GM23248 (cell line): ENCODE data around the gene DRC1.

ENCODE experiments used
- EZH2 ChIP-seq: fragments of 200-600 bp; sonication (generic); IDR thresholded peaks from 2 replicates; pipeline ENCODE4 v1.6.1; 2018; ENCODE audit warnings: antibody characterized with exemption, mild to moderate bottlenecking; ENCODE audit not compliant: insufficient read depth, poor library complexity, severe bottlenecking
- EZH2phosphoT487 ChIP-seq: fragments of 200-600 bp; sonication (generic); IDR thresholded peaks from 2 replicates; pipeline ENCODE4 v1.6.1; 2018; ENCODE audit warnings: antibody characterized with exemption, moderate library complexity, mild to moderate bottlenecking, low read depth; ENCODE audit not compliant: insufficient read depth

DNA sequence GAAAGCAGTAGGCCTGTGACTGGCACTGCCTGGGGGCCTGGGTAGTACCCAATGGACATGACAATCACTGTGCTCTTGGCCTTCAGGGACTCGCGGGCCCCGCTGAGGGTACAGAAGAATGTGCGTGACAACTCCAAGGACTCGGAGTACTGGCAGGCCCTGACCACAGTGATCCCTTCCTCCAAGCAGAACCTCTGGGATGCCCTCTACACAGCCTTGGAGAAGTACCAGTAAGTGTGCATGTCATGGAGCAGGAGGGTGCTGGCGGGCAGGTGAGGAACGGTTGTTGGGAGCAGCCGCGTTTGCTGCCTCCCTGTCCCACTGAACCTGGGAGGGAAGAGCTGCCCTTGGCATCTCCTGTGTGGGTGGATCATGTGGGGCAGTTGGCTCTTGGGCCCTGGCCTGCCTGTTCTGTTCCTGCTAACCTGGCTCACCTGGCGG is 52.9 kb downstream of the DRC1 start:
- TF ChIP-seq EZH2 (no peak), EZH2phosphoT487 (no peak)
